ENCODE results near the gene PIEZO1.

Gene PIEZO1

GRCh38 chr16:88742896-88743605 is 42.0 kb downstream of the PIEZO1 start:
- DNase-seq (ENCODE audit: low read depth in 2 of 2), result no peak
- no peak for TF ChIP-seq CTCF (IDR thresholded peaks at IDR 0.05; ENCODE audit: low read depth, low read length)
- H3K4me3 ChIP-seq (replicated peaks in 1 of 2; ENCODE audit: low read depth in 2 of 2, low read length in 2 of 2), result no peak overlapping the region

- TF ChIP-seq CTCF (IDR thresholded peaks at IDR 0.05; ENCODE audit: low read depth, low read length), result no peak
- no peak overlapping the region for H3K4me3 ChIP-seq (replicated peaks in 1 of 2; ENCODE audit: low read depth in 2 of 2, low read length in 2 of 2)
- DNase-seq (ENCODE audit: low read depth in 2 of 2), result no peak
Observed at GRCh38 chr16:88741368-88741767, 43.7 kb downstream of the PIEZO1 start.

GRCh38 chr16:88740727-88741055 is 44.3 kb downstream of the PIEZO1 start:
- H3K4me3 ChIP-seq (replicated peaks in 1 of 2; ENCODE audit: low read depth in 2 of 2, low read length in 2 of 2), result no peak overlapping the region
- TF ChIP-seq CTCF (IDR thresholded peaks at IDR 0.05; ENCODE audit: low read depth, low read length), result no peak
- DNase-seq (ENCODE audit: low read depth in 2 of 2), result no peak

- no peak for TF ChIP-seq CTCF (IDR thresholded peaks at IDR 0.05; ENCODE audit: low read depth, low read length)
- DNase-seq (ENCODE audit: low read depth in 2 of 2), result no peak
- no peak overlapping the region for H3K4me3 ChIP-seq (replicated peaks in 1 of 2; ENCODE audit: low read depth in 2 of 2, low read length in 2 of 2)
Observed at GRCh38 chr16:88739977-88740726, 44.9 kb downstream of the PIEZO1 start.

- TF ChIP-seq CTCF (IDR thresholded peaks at IDR 0.05; ENCODE audit: low read depth, low read length), result no peak
- DNase-seq (ENCODE audit: low read depth in 2 of 2), result no peak
- H3K4me3 ChIP-seq (replicated peaks in 1 of 2; ENCODE audit: low read depth in 2 of 2, low read length in 2 of 2), result no peak overlapping the region
Observed at GRCh38 chr16:88739139-88739976, 45.7 kb downstream of the PIEZO1 start.

- no peak for DNase-seq (ENCODE audit: low read depth in 2 of 2)
- no peak overlapping the region for H3K4me3 ChIP-seq (replicated peaks in 1 of 2; ENCODE audit: low read depth in 2 of 2, low read length in 2 of 2)
- no peak for TF ChIP-seq CTCF (IDR thresholded peaks at IDR 0.05; ENCODE audit: low read depth, low read length)
Observed at GRCh38 chr16:88738151-88739084, 46.6 kb downstream of the PIEZO1 start.
